ENCODE data around the gene RNF115.

DNA sequence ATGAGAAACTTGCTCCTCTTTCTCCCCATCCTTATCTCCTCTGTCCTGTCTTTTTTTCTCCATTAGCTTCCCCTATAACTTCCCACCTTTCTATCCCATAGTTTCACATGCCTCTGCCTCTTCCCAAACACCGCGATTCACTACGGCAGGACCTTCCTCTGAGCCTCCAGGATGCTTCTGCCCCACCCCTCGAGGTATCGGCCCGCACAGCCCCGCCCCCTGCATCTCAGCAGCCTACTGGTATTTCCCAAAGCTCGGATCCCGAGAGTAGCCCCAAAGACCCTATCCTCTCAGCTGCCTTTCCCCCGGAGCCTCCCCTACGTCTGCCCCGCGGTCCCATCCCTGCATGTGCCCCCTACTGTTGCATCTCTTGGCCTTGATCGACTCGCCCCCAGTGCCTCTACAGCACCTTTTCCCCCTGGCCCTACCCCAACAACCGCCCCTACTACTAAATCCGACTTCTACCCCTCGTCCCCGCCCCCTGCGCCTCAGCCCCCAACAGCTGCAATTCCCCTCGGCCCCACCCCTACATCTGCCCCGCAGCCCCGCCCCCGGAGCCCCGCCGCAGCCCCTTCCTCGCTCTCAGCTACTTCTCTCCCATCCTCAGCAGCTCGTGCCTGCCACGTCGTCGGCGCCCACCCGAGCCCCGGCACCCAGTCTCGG lies 34.5 kb upstream of the RNF115 start:
- TF ChIP-seq CTCF (conservative IDR thresholded peaks at IDR 0.05): no peak
- no peak for TF ChIP-seq EZH2 (IDR thresholded peaks at IDR 0.05; ENCODE audit: low read depth)
